Measurements from ENCODE around the gene HNF1B. TPM values are rescaled to one million over a fixed set of nuclear protein-coding genes. Genes with fewer than 3 reads are reported as not detected.

Gene HNF1B
- polyA plus RNA-seq, 1 of the 3 experiments (the other 2 are of a cell fraction) = not detected

GRCh38 chr17:37743612-37743874 is 1.3 kb downstream of the HNF1B start:
- H3K9me3 ChIP-seq = no peaks in the 10 kb centered on the region
- H3F3A ChIP-seq (replicated peaks; ENCODE audit: insufficient read depth) = no peaks in the 10 kb centered on the region
- no peaks in the 10 kb centered on the region for H3K36me3 ChIP-seq (replicated peaks in 1 of 2; ENCODE audit: control insufficient read depth in 1 of 2, insufficient read depth in 2 of 2, low read length in 1 of 2)
- no peaks in the 10 kb centered on the region for H4K20me1 ChIP-seq (ENCODE audit: insufficient read depth)
- 55% methylated on average over 4 of the region's 19 CpGs for WGBS (ENCODE audit: low lambda C conversion rate)
- no peak overlapping the region for H3K4me3 ChIP-seq (ENCODE audit: low read depth in 2 of 2, low read length in 1 of 2)
- ChIA-PET CTCF (no interaction called here), POLR2A (no interaction called here)
- peaks cover 0 to 6% of the 10 kb centered on the region in 2 experiments; a peak in 1 of 4 replicates for H3K4me1 ChIP-seq (ENCODE audit: control insufficient read depth in 1 of 2, insufficient read depth in 2 of 2, low read depth in 1 of 2, low read length in 1 of 2)
- H3K9ac ChIP-seq = no peak overlapping the region
- H3K9me2 ChIP-seq = no peaks in the 10 kb centered on the region
- DNase-seq = peak; percentile 36
- peaks cover 63% of the 10 kb centered on the region for H3K27me3 ChIP-seq (ENCODE audit: insufficient read depth)
- no peak overlapping the region for H3K27ac ChIP-seq (ENCODE audit: low read depth in 2 of 2, low read length in 1 of 2)
- no peak overlapping the region for H2AFZ ChIP-seq (ENCODE audit: low read depth)
- no peak for TF ChIP-seq POLR2AphosphoS5 (IDR thresholded peaks at IDR 0.05; ENCODE audit: low read depth, low read length)
- TF ChIP-seq CTCF (IDR thresholded peaks at IDR 0.05) = no peak
- TF ChIP-seq CHD2 (IDR thresholded peaks at IDR 0.05; ENCODE audit: low read length, partially characterized antibody) = no peak
- no peak for TF ChIP-seq FOSL2 (IDR thresholded peaks at IDR 0.05; ENCODE audit: borderline replicate concordance, low read depth)
- no peak for TF ChIP-seq GATA2 (CRISPR knock-in tag; IDR thresholded peaks at IDR 0.05)
- no peak for TF ChIP-seq TEAD4 (IDR thresholded peaks at IDR 0.05; ENCODE audit: borderline replicate concordance, insufficient read depth)
- TF ChIP-seq, protein P1, sequence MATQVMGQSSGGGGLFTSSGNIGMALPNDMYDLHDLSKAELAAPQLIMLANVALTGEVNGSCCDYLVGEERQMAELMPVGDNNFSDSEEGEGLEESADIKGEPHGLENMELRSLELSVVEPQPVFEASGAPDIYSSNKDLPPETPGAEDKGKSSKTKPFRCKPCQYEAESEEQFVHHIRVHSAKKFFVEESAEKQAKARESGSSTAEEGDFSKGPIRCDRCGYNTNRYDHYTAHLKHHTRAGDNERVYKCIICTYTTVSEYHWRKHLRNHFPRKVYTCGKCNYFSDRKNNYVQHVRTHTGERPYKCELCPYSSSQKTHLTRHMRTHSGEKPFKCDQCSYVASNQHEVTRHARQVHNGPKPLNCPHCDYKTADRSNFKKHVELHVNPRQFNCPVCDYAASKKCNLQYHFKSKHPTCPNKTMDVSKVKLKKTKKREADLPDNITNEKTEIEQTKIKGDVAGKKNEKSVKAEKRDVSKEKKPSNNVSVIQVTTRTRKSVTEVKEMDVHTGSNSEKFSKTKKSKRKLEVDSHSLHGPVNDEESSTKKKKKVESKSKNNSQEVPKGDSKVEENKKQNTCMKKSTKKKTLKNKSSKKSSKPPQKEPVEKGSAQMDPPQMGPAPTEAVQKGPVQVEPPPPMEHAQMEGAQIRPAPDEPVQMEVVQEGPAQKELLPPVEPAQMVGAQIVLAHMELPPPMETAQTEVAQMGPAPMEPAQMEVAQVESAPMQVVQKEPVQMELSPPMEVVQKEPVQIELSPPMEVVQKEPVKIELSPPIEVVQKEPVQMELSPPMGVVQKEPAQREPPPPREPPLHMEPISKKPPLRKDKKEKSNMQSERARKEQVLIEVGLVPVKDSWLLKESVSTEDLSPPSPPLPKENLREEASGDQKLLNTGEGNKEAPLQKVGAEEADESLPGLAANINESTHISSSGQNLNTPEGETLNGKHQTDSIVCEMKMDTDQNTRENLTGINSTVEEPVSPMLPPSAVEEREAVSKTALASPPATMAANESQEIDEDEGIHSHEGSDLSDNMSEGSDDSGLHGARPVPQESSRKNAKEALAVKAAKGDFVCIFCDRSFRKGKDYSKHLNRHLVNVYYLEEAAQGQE (IDR thresholded peaks at IDR 0.05; ENCODE audit: low read depth, low read length) = no peak
- TF ChIP-seq EP300 (IDR thresholded peaks at IDR 0.05; ENCODE audit: borderline replicate concordance in 1 of 2, low read depth in 1 of 2, low read length in 1 of 2) = no peak
- TF ChIP-seq NFIC (IDR thresholded peaks at IDR 0.05; ENCODE audit: borderline replicate concordance) = no peak
- no peak for TF ChIP-seq YY1 (IDR thresholded peaks at IDR 0.05; ENCODE audit: low read depth)
- TF ChIP-seq MEF2A (IDR thresholded peaks at IDR 0.05; ENCODE audit: borderline replicate concordance, low read depth) = no peak
- TF ChIP-seq, protein P2, sequence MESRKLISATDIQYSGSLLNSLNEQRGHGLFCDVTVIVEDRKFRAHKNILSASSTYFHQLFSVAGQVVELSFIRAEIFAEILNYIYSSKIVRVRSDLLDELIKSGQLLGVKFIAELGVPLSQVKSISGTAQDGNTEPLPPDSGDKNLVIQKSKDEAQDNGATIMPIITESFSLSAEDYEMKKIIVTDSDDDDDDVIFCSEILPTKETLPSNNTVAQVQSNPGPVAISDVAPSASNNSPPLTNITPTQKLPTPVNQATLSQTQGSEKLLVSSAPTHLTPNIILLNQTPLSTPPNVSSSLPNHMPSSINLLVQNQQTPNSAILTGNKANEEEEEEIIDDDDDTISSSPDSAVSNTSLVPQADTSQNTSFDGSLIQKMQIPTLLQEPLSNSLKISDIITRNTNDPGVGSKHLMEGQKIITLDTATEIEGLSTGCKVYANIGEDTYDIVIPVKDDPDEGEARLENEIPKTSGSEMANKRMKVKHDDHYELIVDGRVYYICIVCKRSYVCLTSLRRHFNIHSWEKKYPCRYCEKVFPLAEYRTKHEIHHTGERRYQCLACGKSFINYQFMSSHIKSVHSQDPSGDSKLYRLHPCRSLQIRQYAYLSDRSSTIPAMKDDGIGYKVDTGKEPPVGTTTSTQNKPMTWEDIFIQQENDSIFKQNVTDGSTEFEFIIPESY (IDR thresholded peaks at IDR 0.05; ENCODE audit: borderline replicate concordance, low read depth) = no peak
- TF ChIP-seq RCOR1 (IDR thresholded peaks at IDR 0.05; ENCODE audit: low read length) = no peak
- TF ChIP-seq RFX5 (IDR thresholded peaks at IDR 0.05; ENCODE audit: low read length) = no peak
- TF ChIP-seq, protein P3, sequence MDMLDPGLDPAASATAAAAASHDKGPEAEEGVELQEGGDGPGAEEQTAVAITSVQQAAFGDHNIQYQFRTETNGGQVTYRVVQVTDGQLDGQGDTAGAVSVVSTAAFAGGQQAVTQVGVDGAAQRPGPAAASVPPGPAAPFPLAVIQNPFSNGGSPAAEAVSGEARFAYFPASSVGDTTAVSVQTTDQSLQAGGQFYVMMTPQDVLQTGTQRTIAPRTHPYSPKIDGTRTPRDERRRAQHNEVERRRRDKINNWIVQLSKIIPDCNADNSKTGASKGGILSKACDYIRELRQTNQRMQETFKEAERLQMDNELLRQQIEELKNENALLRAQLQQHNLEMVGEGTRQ (IDR thresholded peaks at IDR 0.05; ENCODE audit: borderline replicate concordance, low read depth, low read length) = no peak
- TF ChIP-seq SIN3A (IDR thresholded peaks at IDR 0.05; ENCODE audit: borderline replicate concordance, low read depth, low read length) = no peak
- TF ChIP-seq, protein P4, sequence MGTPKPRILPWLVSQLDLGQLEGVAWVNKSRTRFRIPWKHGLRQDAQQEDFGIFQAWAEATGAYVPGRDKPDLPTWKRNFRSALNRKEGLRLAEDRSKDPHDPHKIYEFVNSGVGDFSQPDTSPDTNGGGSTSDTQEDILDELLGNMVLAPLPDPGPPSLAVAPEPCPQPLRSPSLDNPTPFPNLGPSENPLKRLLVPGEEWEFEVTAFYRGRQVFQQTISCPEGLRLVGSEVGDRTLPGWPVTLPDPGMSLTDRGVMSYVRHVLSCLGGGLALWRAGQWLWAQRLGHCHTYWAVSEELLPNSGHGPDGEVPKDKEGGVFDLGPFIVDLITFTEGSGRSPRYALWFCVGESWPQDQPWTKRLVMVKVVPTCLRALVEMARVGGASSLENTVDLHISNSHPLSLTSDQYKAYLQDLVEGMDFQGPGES (IDR thresholded peaks at IDR 0.05; ENCODE audit: low read depth, low read length) = no peak
- H3K79me2 ChIP-seq (ENCODE audit: insufficient read depth) = no peaks in the 10 kb centered on the region
- H3K4me2 ChIP-seq = no peak overlapping the region

Measured in SK-N-SH (cell line).